K562 (cell line): ENCODE measurements around the gene SNX14. TPM values are rescaled to one million over a fixed set of nuclear protein-coding genes. Genes with fewer than 3 reads are reported as not detected.
"Not testable (repeated sequence)": the region's sequence is repeated elsewhere in the genome, so short reads cannot be mapped to it uniquely, and the experiment has no call there.

Experiments used
- ATAC-seq: fragments of 200-7000 bp; cut with Tn5 transposase; 3 replicates; pipeline ENCODE4 v1.9.1; 2020; ENCODE audit warnings: moderate library complexity
- BruUV-seq: library from RNA; stranded (reverse); fragments of 400-500 nt; replicated peaks from 2 replicates; lab custom pipeline; 2021; lab: Mats Ljungman, UMichigan
- CTCF ChIA-PET: fragments of 300-600 bp; formaldehyde crosslinking; extraction: SDS; loops from one replicate; lab custom pipeline; 2021; ENCODE audit warnings: low intra/inter-chr PET ratio; lab: Yijun Ruan, JAX
- POLR2A ChIA-PET: fragments of 300-600, 350-650 bp; sonication (Branson Sonifier 250); formaldehyde crosslinking; extraction: SDS; loops from one replicate; lab custom pipeline; 2021; ENCODE audit warnings: antibody characterized with exemption, inconsistent platforms; lab: Yijun Ruan, JAX
- DNase-seq, 4 experiments: peaks; one replicate each; pipeline versions ENCODE4 v3.0.0 to v3.0.0-alpha.2; 2011 to 2018; ENCODE audit warnings: low spot score in 3 of 4, mixed read lengths in 3 of 4; ENCODE audit errors: extremely low read depth in 1 of 4
- FAIRE-seq: peaks from 2 replicates; lab custom pipeline; 2011; peaks lifted over from hg19 to GRCh38; lab: Jason Lieb, UNC
- H2AFZ ChIP-seq: 2 replicates; pipeline ENCODE4 v1.6.0; 2011; ENCODE audit warnings: low read depth, low read length, control low read depth, inconsistent platforms
- H3K27ac ChIP-seq: fragments of 200-600 bp; 3 replicates; pipeline ENCODE4 v1.8.0; 2011; ENCODE audit warnings: low read depth, mild to moderate bottlenecking, control low read depth, inconsistent platforms, low read length, moderate library complexity, mixed read lengths; ENCODE audit errors: extremely low read depth
- H3K27me3 ChIP-seq, 2 experiments: fragments of 300-600 bp in 1 of 2; 2 replicates in 1 of 2; 3 replicates in 1 of 2; pipeline versions ENCODE4 v1.6.0 to v1.8.0; 2011; ENCODE audit warnings: inconsistent platforms in 2 of 2, low read length in 2 of 2, mild to moderate bottlenecking in 1 of 2, mixed read lengths in 1 of 2, moderate library complexity in 1 of 2; ENCODE audit not compliant: control insufficient read depth in 2 of 2, insufficient read depth in 2 of 2
- H3K36me3 ChIP-seq: fragments of 300-600 bp; 3 replicates; pipeline ENCODE4 v1.8.0; 2011; ENCODE audit warnings: mild to moderate bottlenecking, low read length, inconsistent platforms; ENCODE audit not compliant: control insufficient read depth, insufficient read depth
- H3K4me1 ChIP-seq, 2 experiments: fragments of 200-600 bp in 1 of 2; replicated peaks in 1 of 2; 2 replicates in 1 of 2; 3 replicates in 1 of 2; pipeline versions ENCODE4 v1.5.1 to v1.8.0; 2011; ENCODE audit warnings: inconsistent platforms in 2 of 2, low read length in 2 of 2, mild to moderate bottlenecking in 1 of 2, mixed read lengths in 1 of 2, moderate library complexity in 1 of 2; ENCODE audit not compliant: control insufficient read depth in 2 of 2, insufficient read depth in 2 of 2
- H3K4me2 ChIP-seq: 2 replicates; pipeline ENCODE4 v1.6.1; 2011; ENCODE audit warnings: low read length, control low read depth, inconsistent platforms, mixed read lengths; ENCODE audit not compliant: insufficient read depth
- H3K4me3 ChIP-seq: fragments of 200-600 bp; sonication (generic), shearing (Covaris generic); 2 replicates; pipeline ENCODE4 v1.5.1; 2016; ENCODE audit warnings: control low read depth, inconsistent platforms
- H3K79me2 ChIP-seq: fragments of 200-600 bp; 3 replicates; pipeline ENCODE4 v1.8.0; 2011; ENCODE audit warnings: low read length, inconsistent platforms; ENCODE audit not compliant: control insufficient read depth, insufficient read depth
- H3K9ac ChIP-seq, 2 experiments: 2 replicates each; pipeline versions ENCODE4 v1.6.0 to v1.6.1; 2011; ENCODE audit warnings: low read depth in 2 of 2, low read length in 2 of 2, control low read depth in 1 of 2, inconsistent platforms in 1 of 2, mild to moderate bottlenecking in 1 of 2, mixed read lengths in 1 of 2; ENCODE audit not compliant: insufficient read depth in 1 of 2
- H3K9me1 ChIP-seq: one replicate; pipeline ENCODE4 v1.6.0; 2011; ENCODE audit warnings: inconsistent platforms, mild to moderate bottlenecking, low read length, moderate library complexity; ENCODE audit not compliant: control insufficient read depth, insufficient read depth
- H3K9me3 ChIP-seq: replicated peaks from 2 replicates; pipeline ENCODE4 v1.5.1; 2011; ENCODE audit warnings: low read depth, low read length, inconsistent platforms; ENCODE audit not compliant: control insufficient read depth, insufficient read depth
- H4K20me1 ChIP-seq: replicated peaks from 2 replicates; pipeline ENCODE4 v1.6.1; 2011; ENCODE audit warnings: low read length, inconsistent platforms, mixed read lengths; ENCODE audit not compliant: control insufficient read depth, insufficient read depth
- CTCF ChIP-seq, 3 experiments: IDR thresholded peaks in 2 of 3; conservative IDR thresholded peaks in 1 of 3; 2 replicates each; pipeline ENCODE4 v1.5.1; 2011 to 2012; ENCODE audit warnings: low read length in 3 of 3, mild to moderate bottlenecking in 3 of 3, control low read depth in 2 of 3, improper control_type of control experiment in 1 of 3, inconsistent platforms in 1 of 3, low read depth in 1 of 3, mixed read lengths in 1 of 3, moderate library complexity in 1 of 3; ENCODE audit not compliant: insufficient read depth in 2 of 3
- DACH1 ChIP-seq: fragments of 450-650 bp; IDR thresholded peaks from 2 replicates; pipeline ENCODE4 v1.6.1; 2018; ENCODE audit not compliant: partially characterized antibody
- FOXA1 ChIP-seq: fragments of 450-650 bp; IDR thresholded peaks from 2 replicates; pipeline ENCODE4 v1.6.1; 2016; ENCODE audit warnings: mild to moderate bottlenecking, borderline replicate concordance
- NELFE ChIP-seq: IDR thresholded peaks from 2 replicates; pipeline ENCODE4 v1.6.1; 2011; ENCODE audit warnings: mild to moderate bottlenecking; ENCODE audit not compliant: insufficient read depth, insufficient read length
- NFYB ChIP-seq: IDR thresholded peaks from 2 replicates; pipeline ENCODE4 v1.6.1; 2011; ENCODE audit warnings: mild to moderate bottlenecking, moderate library complexity; ENCODE audit not compliant: insufficient read length; ENCODE audit errors: extremely low read depth
- RAD21 ChIP-seq, 2 experiments: fragments of 250-450 bp in 1 of 2; fragments of 450-650 bp in 1 of 2; sonication (Bioruptor Pico) in 1 of 2; formaldehyde crosslinking in 1 of 2; IDR thresholded peaks in 1 of 2; conservative IDR thresholded peaks in 1 of 2; 2 replicates each; pipeline versions ENCODE4 v1.4.0 to v1.8.0; 2020 to 2022; ENCODE audit warnings: mild to moderate bottlenecking in 2 of 2, moderate library complexity in 1 of 2
- TCF7L2 ChIP-seq: fragments of 150-350 bp; IDR thresholded peaks from 2 replicates; pipeline ENCODE4 v1.6.1; 2016; ENCODE audit warnings: low read depth, mild to moderate bottlenecking, low read length, moderate library complexity
- TFAM ChIP-seq: fragments of 250-450 bp; sonication (Bioruptor Pico); conservative IDR thresholded peaks from 2 replicates; pipeline ENCODE4 v1.5.0; 2021; ENCODE audit warnings: mild to moderate bottlenecking, moderate library complexity
- ZNF444 ChIP-seq: fragments of 250-450 bp; sonication (Bioruptor Pico); IDR thresholded peaks from 2 replicates; pipeline ENCODE4 v1.4.0; 2020; ENCODE audit warnings: mild to moderate bottlenecking, moderate library complexity
- ZNF77 ChIP-seq: fragments of 250-450 bp; sonication (Bioruptor Pico); IDR thresholded peaks from 2 replicates; pipeline ENCODE4 v1.5.0; 2020
- WGBS: fragments of 100-300 bp; shearing (Covaris generic); methylation state at CpG from one replicate; pipeline ENCODE4 v1.1.6; 2016; ENCODE audit warnings: low coverage, mixed read lengths; ENCODE audit not compliant: insufficient coverage; ENCODE audit errors: missing lambda C conversion rate; 5-methylcytosine and 5-hydroxymethylcytosine counted together
- in situ Hi-C: fragments of 300-500 bp; cut with MboI; formaldehyde crosslinking; loops from 4 replicates; pipeline ENCODE4 v1.15.0; 2018; ENCODE audit warnings: inconsistent platforms, mixed read lengths
- intact Hi-C: fragments of 100-400 bp; cut with micrococcal nuclease; formaldehyde crosslinking; loops from 2 replicates; pipeline ENCODE4 v1.14.2; 2022
- polyA plus RNA-seq, 8 experiments: library from polyadenylated mRNA; depleted of rRNA in 4 of 8; stranded (reverse) in 5 of 8; unstranded in 3 of 8; fragments of >200 nt; fragmentation: Nextera tagmentation in 2 of 8; fragmentation: Illumina TruSeq in 1 of 8; extraction: Ambion mirVana in 2 of 8; extraction: Trizol in 1 of 8; gene quantifications; 2 replicates each; pipeline versions ENCODE4 v1.2.1 to v1.2.3, GENCODE V29; 2011 to 2014; ENCODE audit warnings: inconsistent platforms in 1 of 8, missing spikeins in 1 of 8
- total RNA-seq, 7 experiments: library from RNA; depleted of rRNA in 6 of 7; stranded (reverse); fragments of >200 nt in 6 of 7; fragmentation: Illumina TruSeq in 2 of 7; extraction: Trizol in 2 of 7; gene quantifications; 2 replicates each; pipeline versions ENCODE4 v1.2.1 to v1.2.3, GENCODE V29; 2011 to 2021; ENCODE audit warnings: low replicate concordance in 1 of 7

The SNX14 gene
- total and polyA plus RNA-seq, 9 of the 15 experiments (the other 6 are each of a cell fraction or from before 2014, with no cell fraction given) = 46.5 to 140 (median 71.2) TPM

GRCh38 chr6:85544776-85545175, 48.9 kb downstream of the SNX14 start (continued):
- no peak for TF ChIP-seq TFAM
- no peak for TF ChIP-seq NELFE
- no peak for TF ChIP-seq ZNF444 (CRISPR knock-in tag)
- no peak for TF ChIP-seq FOXA1
- TF ChIP-seq ZNF77 (CRISPR knock-in tag) = no peak
- TF ChIP-seq DACH1 = no peak
- TF ChIP-seq TCF7L2 = no peak

GRCh38 chr6:85537055-85537494, 56.6 kb downstream of the SNX14 start:
- H3K4me3 ChIP-seq = no peak overlapping the region
- no peak overlapping the region for H3K27ac ChIP-seq
- no peaks in the 10 kb centered on the region for H3K9me3 ChIP-seq
- no peak overlapping the region for H3K4me2 ChIP-seq
- H3K79me2 ChIP-seq = no peaks in the 10 kb centered on the region
- no peak for TF ChIP-seq NFYB
- TF ChIP-seq CTCF (IDR thresholded peaks at IDR 0.05 in 2 of 3, conservative IDR thresholded peaks at IDR 0.05 in 1 of 3; ENCODE audit: insufficient read depth in 2 of 3, low read depth in 1 of 3, low read length in 3 of 3) = peak in 1 of 3 experiments; percentile 33; a peak in 2 of 6 replicates
- 0 out of 4 replicates have a peak, but pooled peaks of 1 of the 2 experiments have one; percentile 7 for TF ChIP-seq RAD21 (CRISPR knock-in tag; conservative IDR thresholded peaks at IDR 0.05 in 1 of 2, IDR thresholded peaks at IDR 0.05 in 1 of 2)
- 6% methylated on average over 2 of the region's 2 CpGs for whole genome bisulfite sequencing
- intact Hi-C loops (loop anchor here (2.0 kb wide), 1 partner anchor 182 kb away; no protein-coding TSS in a partner anchor), in situ Hi-C loops (no loop called here)
- H4K20me1 ChIP-seq = no peaks in the 10 kb centered on the region
- CTCF ChIA-PET = interaction anchor here (0.6 to 1.1 kb wide), 3 partner anchors 13 to 182 kb away, joined by 3 to 7 read pairs (median 4); no protein-coding TSS in a partner anchor
- peaks cover 53% of the 10 kb centered on the region for H3K36me3 ChIP-seq
- no peak for DNase-seq
- no peaks in the 10 kb centered on the region for H3K4me1 ChIP-seq
- BruUV-seq = no TSS peak
- ATAC-seq = no peak
- H3K9me1 ChIP-seq = no peaks in the 10 kb centered on the region
- H3K27me3 ChIP-seq = no peaks in the 10 kb centered on the region
- H2AFZ ChIP-seq = no peak overlapping the region
- POLR2A ChIA-PET = no interaction called here
- H3K9ac ChIP-seq = no peak overlapping the region
- no peak for FAIRE-seq

DNA sequence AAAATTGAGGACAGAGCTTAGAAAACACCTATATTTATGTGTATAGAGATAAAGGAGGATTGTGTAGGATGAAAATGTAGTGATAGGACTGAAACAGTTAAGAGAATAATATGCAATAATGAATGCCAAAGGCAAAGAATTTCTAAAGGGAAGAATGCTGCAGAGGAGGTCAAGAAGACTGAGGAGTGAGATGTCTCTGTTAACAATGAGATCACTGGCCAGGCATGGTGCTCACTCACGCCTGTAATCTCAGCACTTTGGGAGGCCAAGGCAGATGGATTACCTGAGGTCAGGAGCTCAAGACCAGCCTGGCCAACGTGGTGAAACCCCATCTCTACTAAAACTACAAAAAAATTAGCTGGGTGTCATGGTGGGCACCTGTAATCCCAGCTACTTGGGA, 69.4 kb downstream of the SNX14 start:
- POLR2A ChIA-PET, H3K4me3 ChIP-seq, ATAC-seq, H3K79me2 ChIP-seq, DNase-seq, H3K9me3 ChIP-seq, intact Hi-C loops, H3K27ac ChIP-seq, BruUV-seq, H3K27me3 ChIP-seq, H3K4me1 ChIP-seq, H3K9ac ChIP-seq, H3K9me1 ChIP-seq, H3K4me2 ChIP-seq, FAIRE-seq, H2AFZ ChIP-seq, in situ Hi-C loops, H4K20me1 ChIP-seq: not testable (repeated sequence)
- WGBS = 69% methylated on average over 2 of the region's 2 CpGs
- H3K36me3 ChIP-seq = peaks cover 58% of the 10 kb centered on the region; the same call in 2 of the 3 replicates
- CTCF ChIA-PET = interaction anchor here (0.6 kb wide), 1 partner anchor 13 kb away, joined by 7 read pairs; no protein-coding TSS in a partner anchor
